Mesenteric fat pad (tissue), 1 donor: ENCODE results near the gene SUMO4. TPM values are rescaled to one million over a fixed set of nuclear protein-coding genes. Genes with fewer than 3 reads are reported as not detected.

ENCODE experiments used
- DNase-seq: peaks from one replicate; pipeline ENCODE4 v3.0.0-alpha.2; 2020; ENCODE audit warnings: low spot score
- long read RNA-seq: library from polyadenylated mRNA; unstranded; transcript quantifications from one replicate; pipeline ENCODE4 v2.0.0, GENCODE V29; 2020
- total RNA-seq: library from RNA; stranded (reverse); fragmentation: NEBNext Ultra II Directional; extraction: Animal tissue kit (Norgen Biotek cat#: 25700); gene quantifications from one replicate; pipeline ENCODE4 v1.2.1, GENCODE V29; 2021
- donor health status: DM: yes; HTN: yes; CAD: no.

Gene SUMO4
- total RNA-seq = 1.2 TPM
- long read RNA-seq, partial matches to known transcripts = 0 of 1 reads
- long read RNA-seq, other reads (novel, unspliced or antisense) = 0 of 1 reads

DNA sequence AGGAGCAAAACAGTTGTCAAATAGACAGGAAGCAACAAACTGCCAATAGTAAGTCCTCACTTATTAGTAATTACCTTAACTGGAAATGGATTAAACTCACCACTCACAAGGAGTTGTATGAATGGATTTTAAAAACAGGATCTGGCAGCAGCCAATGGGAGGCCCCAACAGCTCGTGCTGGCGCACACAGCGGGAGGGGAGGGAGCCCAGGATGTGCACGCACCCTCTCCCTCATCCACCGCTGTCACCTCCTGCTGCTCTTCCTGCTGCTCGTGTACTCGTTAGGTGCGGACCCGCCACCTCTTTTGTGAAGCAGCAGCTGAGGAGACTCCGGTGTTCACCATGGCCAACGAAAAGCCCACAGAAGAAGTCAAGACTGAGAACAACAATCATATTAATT is at the start of gene SUMO4:
SUMO4 (plus strand) TSS at position 213 of the 400 bp plus-strand sequence; CDS start at position 343, 130 bp downstream.
- no peak for DNase-seq

DNA sequence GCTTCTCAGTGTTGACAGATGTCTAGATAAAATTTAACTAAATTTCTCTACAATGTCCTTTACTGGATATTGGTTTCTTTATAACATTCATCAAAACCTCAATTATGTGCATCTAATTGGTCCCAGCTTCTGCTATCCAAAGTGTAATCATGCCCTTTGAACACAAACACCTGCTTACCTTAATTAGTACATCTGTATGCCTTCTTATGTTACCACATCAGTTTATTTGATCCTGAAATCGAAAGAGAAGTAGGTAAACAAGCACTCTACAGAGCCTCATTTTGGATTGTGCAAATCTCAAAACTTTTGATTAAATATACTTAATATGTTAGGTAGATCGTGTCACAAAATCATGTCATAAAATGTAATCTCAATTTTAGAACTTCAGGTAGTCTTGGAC is 46.1 kb upstream of the SUMO4 start:
- no peak for DNase-seq

DNA sequence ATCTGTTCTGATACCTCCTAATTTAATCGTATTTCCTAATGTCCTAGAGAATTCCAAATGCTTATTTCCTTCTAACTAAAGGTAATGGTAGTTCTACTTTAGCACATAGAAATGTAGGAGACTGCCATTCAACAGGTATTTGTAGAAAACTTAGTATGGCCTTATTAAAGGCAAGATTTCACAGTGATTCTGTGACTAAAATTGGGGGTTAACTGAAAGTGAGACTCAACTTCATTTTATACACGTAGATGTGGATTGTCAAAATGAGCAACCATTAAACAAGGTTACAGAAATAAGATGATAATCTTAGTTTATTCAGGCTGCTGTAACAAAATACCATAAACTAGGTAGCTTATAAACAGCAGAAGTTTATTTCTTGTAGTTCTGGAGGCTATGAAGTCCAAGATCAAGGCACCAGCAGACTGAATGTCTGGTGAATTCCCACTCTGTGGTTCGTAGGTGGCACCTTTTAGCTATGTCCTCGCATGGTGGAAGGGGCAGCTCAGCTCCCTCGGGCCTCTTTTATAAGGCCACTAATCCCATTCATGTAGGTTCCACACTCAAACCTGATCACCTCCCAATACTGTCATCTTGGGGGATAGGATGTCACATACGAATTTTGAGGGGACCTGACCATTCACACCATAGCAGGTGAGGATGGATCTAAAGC is 43.8 kb upstream of the SUMO4 start:
- no peak for DNase-seq

DNA sequence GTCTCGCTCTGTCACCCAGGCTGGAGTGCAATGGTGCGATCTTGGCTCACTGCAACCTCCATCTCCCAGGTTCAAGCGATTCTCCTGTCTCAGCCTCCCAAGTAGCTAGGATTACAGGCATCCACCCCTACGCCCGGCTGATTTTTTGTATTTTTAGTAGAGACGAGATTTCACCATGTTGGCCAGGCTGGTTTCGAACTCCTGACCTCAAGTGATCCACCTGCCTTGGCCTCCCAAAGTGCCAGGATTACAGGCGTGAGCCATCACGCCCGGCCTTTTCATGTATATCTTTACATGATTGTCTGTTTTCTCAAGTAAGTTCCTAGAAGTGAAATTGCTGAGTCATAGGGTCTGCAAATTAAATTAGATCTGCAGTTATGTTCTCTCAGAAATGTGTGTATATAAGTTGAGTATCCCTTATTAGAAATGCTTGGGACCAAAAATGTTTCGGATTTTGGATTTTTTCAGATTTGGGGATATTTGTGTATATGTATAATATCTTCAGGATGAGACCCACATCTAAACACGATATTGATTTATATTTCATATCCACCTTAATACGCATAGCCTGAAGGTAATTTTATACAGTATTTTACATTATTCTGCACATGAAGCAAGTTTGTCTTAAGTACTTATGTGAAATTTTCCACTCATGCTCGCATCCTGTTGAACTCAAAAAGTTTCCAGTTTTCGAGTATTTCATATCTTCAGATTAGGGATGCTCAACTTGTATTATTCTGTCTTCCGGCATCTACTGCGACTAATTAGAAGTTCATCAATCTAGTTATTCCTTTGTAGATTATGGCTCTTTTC is 42.1 kb upstream of the SUMO4 start:
- no peak for DNase-seq

DNA sequence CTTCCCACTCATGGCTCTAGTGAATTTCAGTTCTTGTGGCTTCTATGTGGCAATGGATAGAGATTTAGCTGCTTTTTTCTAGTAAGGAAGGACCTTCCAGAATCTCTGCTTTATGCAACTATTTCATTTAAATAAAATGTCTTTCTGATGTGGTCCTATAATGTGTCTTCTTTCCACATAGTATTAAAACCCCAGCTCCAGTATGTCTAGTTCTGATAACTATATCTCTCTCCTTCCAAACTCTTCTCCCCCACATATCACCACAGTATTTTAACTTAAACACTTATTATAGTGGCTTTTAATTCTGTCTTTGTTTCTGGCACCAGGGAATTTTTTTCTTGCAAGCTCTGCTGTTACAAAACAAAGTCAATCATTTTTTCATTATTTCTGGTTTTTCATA is 40.6 kb upstream of the SUMO4 start:
- DNase-seq = no peak

DNA sequence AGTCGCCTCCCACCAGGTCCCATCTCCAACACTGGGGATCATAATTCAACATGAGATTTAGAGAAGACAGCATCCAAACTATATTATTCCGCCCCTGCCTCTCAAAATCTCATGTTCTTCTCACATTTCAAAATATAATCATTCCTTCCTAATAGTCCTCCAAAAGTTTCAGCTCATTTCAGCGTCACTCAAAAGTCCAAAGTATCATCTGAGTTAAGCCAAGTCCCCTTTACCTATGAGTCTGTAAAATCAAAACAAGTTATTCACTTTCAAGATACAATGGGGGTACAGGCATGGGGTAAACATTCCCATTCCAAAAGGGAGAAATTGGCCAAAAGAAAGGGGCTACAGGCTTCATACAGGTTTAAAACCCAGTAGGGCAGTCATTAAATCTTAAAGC is 39.5 kb upstream of the SUMO4 start:
- DNase-seq = no peak

DNA sequence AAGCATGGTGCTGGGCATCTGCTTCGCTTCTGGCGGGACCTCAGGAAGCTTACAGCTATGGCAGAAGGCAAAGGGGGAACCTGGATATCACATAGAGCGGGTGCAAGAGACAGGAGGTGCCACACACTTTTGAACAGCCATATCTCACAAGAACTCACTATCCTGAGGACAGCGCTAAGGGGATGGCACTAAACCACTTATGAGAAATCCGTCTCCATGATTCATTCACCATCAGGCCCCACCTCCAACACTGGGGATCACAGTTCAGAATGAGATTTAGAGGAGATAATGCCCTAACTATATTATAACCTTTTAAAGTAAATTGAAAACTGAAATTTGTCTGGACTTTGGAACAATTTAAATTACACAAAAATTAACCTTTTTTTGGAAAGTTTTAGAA is 37.8 kb upstream of the SUMO4 start:
- DNase-seq = no peak

DNA sequence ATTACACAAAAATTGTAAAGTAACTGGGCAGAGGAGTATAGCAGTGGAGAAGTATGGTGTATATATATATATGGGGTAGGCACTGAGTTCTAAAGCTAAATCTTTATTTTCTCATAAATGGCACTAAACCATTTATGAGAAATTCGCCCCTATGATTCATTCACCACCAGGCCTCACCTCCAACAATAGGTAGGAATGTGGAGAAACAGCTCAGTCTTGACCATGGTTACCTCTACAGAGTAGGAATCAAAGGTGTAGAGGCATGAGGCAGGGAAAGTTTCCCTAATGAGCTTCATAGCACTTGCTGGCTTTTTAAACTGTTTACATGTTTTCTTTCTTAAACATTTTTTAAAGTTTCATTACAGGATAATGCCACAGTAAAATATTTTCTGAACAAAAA is 36.9 kb upstream of the SUMO4 start:
- no peak for DNase-seq

DNA sequence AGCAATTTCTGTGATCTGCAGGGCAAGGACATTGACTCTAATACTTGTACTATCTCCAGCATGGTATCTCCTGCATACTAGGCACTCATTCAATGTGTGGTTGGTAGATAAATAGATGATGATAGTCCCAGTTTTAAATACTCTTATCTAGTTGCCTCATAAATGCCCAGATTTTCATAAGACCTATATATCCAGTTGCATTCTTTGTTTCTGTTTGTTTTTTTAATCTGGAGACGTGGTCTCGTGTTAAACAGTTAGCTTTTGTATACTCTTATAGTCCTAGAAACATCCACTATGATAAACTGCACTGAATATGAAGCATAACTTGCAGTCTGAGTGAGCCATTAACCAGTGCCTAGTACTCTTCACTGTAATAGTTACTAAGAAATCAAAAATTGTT is 35.5 kb upstream of the SUMO4 start:
- no peak for DNase-seq

DNA sequence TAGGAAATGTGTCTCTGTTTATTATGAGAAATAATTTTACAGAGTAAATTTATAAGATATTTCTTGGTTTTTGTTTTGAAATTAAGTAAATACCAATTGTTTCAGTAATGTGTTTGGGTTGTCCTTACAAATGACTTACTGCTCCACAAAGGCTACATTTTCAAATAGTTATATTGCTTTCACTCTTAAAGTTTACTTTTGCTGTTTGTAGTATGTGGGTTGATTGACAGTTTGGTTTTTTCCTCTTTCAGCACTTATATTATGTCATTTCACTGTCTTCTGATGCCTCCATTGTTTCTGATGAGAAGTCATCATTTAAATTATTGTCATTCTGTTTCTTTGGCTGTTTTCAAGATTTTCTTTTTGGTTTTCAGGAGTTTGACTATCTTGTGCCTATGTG is 34.9 kb upstream of the SUMO4 start:
- DNase-seq = no peak

DNA sequence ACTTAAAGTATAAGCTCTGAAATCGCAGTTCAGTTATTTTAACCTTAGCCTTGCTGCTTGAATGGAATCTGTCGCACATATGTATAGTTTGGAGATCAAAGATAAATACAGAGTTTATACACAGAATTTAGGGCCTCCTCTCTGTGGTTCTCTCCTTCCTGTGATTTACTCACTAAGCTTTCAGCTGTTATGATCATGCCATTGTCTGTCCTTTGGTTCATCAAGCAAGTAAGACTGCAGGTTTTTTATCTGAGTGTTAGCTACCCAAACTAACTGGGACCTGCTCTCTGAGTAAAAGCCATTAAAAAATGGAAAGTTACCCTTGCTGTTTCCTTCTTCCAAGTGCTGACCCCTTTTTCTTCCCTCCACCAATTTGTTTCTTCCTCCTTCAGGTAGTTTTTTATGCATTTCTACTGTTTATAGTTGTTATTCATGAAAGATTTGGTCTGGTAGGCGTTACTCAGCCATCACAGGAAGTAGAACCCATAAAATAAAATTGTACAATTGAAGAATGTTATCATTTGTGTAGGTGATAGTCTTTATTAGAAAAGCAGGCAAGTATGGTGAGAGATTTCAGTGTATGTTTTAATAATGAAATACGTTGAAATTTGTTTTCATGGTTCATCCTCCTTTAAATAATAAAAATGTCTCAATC is 33.7 kb upstream of the SUMO4 start:
- DNase-seq = no peak

DNA sequence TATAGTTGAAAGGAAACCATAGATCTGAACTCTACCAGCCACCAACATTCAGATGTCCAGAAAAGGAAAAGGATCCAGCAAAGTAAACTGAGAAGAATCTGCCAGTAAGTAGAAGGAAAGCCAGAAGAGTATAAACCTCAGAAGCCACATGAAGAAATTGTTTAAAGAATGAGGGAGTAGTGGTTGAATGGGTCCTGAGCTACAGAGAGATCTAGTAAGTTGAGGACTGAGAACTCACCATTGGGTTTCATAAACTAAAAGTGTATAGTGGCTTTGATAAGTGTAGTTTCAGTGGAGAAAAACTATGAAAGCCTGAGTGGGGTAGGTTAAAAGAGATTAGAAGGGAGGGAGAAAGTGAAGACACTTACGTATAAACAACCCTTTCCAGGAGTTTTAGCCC is 32.0 kb upstream of the SUMO4 start:
- no peak for DNase-seq

DNA sequence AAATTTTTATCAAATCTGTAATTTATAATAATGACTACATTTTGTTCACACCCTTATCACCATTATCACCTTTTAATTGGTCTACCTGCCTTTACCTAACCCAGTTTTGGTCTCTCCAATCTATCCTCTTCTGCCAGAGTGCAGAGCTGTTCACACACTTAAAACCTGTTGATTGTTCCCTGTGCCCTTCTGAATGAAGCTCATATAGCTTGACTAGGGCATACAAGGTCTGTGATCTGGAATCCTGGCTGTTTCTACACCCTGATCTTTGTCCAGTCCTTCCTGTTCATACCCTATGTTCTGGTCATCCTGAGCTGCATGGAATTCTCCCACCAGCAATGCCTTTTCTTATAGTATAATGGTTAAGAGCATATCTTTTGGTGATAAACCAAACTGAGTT is 28.9 kb upstream of the SUMO4 start:
- no peak for DNase-seq

DNA sequence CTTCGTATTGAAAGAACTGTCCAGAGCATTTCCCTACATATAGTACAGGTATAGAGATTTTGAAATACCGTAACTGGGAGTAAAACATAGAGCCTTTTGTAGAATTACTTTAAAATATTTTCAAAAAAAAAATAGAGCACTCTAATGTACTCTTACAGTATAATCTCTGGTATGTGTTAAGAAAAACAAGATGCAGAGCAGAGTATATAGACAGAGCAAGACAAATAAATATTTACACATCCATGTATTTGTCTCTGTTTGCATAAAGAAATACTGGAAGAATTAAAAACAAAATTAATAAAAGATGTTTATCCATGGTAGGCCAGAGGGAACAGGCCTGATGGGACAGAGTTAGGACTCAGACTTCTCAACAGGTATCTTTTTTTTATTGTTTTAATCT is 28.0 kb upstream of the SUMO4 start:
- no peak for DNase-seq

DNA sequence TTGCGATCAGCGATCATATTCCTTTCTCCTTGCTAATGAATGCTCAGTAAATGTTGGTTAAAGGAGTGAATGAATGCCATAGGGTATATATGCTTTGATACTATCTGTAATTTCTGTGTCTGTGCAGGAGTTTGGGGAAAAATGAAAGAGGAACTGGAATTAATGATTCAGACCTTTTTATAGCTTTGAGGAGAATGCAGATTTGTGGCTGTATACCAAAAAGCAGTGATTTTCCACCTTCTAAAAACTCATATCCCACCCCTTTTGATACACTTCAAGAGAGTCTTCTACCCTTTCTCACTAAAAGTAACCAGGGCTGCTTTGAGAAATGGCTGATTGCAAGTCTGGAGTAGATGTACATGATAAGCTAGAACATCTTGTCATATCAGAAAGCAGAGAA is 26.6 kb upstream of the SUMO4 start:
- DNase-seq = no peak

DNA sequence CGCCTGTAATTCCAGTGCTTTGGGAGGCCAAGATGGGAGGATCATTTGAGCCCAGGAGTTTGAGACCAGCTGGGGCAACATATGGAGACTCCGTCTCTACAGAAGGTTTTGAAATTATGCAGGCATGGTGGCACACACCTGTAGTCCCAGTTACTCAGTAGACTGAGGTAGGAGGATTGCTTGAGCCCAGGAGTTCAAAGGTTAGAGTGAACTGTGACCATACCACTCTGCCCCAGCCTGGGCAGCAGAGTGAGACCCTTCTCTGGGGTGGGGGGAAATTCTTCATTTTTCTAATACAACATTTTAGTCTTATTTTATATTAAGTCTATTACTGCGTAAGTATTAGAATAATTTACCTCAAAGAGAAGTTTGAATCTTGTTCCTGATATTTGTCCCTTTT is 20.1 kb upstream of the SUMO4 start:
- DNase-seq = no peak

DNA sequence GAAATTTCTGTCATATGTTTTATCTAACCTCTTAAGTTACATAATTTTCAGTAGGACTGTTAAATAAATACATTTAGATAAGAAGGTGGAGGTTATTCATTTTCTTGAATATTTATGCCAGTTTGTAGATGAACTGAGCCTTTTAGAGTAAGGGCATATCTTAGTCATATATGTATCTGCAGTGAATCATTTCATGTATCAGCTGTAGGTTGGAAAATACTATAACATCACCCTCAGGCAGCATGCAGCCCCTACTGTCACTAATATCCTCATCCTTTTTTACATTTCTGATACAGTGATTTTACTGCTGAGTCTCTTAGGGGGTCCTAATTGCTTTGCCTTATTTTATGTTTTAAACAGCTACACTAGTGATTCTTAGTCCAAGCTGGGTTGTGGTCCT is 19.5 kb upstream of the SUMO4 start:
- DNase-seq = no peak

DNA sequence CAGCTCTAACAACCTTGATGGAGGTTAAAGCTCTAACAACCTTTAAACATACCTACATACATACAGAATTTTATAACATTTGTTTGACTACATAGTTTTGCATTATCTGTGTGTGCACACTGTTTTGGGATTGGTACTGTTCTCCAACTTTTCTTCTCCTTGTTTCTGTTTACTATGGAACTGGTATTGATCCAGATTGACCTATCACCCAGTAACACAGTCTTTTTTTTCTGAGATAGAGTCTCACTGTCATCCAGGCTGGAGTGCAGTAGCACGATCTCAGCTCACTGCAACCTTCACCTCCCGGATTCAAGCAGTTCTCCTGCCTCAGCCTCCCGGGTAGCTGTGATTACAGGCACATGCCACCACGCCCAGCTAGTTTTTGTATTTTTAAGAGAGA is 16.7 kb upstream of the SUMO4 start:
- no peak for DNase-seq

DNA sequence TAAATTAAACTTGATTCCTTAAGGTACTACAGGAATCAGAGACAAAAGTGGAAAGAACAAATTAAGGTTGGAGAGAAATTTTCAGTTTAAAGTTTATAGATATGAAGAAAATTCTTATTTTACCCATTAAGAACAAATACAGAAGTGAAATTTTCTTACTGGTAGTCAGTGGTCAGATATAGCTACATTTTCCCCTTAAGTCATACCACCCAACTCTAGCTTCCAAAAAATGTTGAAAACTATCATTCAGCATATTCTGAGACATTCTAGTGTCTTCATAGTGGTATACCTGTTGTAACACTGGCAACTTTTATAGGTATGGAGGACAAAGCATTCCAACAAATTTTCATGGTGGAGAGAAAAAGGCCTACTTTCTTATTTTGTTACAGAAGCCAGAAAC is 15.6 kb upstream of the SUMO4 start:
- DNase-seq = no peak

DNA sequence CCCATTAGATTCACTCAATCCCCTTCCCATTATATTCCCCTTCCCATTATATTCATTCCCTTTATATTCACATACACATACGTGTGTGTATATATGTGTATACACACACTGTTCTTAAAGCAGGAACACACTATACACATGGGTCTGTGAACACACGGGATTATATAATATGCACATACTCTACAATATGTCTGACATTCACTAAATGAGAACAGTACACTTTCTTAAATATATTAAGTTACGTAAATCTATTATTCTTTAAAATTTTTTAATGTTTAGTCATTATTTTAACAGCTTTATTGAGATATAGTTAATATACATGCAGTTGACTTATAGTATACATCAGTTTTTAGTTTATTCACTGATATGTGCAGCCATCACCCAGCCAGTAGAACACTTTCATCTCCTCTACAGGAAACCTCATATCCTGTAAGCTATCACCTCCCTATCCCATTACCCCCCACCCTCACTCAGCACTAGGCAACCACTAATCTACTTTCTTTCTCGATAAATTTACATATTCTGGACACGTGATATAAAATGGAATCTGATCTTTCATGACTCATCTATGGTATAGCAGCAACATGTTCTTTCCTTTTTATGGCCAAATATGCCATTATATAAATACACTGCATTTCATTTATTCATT is 13.9 kb upstream of the SUMO4 start:
- no peak for DNase-seq

DNA sequence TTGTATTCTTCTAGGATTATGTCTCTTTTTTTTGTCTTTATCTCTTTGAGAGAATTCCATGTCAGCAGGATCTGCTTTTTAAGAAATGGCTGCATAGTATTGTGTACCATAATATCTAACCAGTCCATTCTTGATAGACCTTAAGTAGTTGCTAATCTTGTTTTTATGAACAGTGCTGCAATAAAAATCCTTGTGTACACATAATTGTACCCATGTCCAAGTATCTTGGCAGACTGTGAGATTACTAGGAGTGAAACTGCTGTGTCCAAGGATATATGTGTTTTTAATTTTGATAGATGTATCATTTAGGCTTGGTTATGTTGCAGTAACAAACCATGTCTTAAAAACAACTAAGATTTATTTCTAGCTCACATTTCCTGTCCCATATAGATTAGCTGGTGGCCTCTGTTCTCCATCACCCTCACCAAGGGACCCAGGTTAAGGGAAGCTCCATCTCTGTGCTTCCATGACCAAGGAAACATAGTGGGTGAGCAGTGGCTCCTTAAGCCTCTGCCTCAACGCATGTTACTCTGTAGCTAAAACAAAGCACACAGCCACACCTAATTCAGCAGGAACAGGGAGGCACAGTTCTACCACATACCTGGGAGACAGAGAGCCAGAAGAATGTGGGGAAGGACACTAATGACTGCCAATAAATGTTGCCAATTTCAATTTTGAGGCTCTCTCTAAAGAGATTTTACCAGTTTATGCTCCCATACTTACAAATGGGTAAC is 12.1 kb upstream of the SUMO4 start:
- no peak for DNase-seq
